Ammon's horn (tissue), 1 donor: ENCODE measurements around the gene CADPS2.

Experiments
- DNase-seq: peaks from one replicate; pipeline ENCODE4 v3.0.0-alpha.2; 2016; ENCODE audit warnings: low spot score

CADPS2 gene

GRCh38 chr7:122768827-122769226 is 117.4 kb downstream of the CADPS2 start:
- DNase-seq = no peak

- no peak for DNase-seq
Measured at GRCh38 chr7:122767339-122767738, 118.9 kb downstream of the CADPS2 start.

- DNase-seq = no peak
Measured at GRCh38 chr7:122766593-122766992, 119.7 kb downstream of the CADPS2 start.

GRCh38 chr7:122764902-122765301 is 121.4 kb downstream of the CADPS2 start:
- no peak for DNase-seq

- DNase-seq = no peak
Measured at GRCh38 chr7:122764020-122764419, 122.2 kb downstream of the CADPS2 start.

- no peak for DNase-seq
Measured at GRCh38 chr7:122762071-122762470, 124.2 kb downstream of the CADPS2 start.

- no peak for DNase-seq
Measured at GRCh38 chr7:122758501-122758900, 127.8 kb downstream of the CADPS2 start.

- DNase-seq = no peak
Measured at GRCh38 chr7:122756860-122757259, 129.4 kb downstream of the CADPS2 start.

- DNase-seq = peak; percentile 15
Measured at GRCh38 chr7:122755696-122756095, 130.6 kb downstream of the CADPS2 start.

- no peak for DNase-seq
Measured at GRCh38 chr7:122752583-122752982, 133.7 kb downstream of the CADPS2 start.

- no peak for DNase-seq
Measured at GRCh38 chr7:122750389-122750788, 135.9 kb downstream of the CADPS2 start.

GRCh38 chr7:122748195-122748594 is 138.1 kb downstream of the CADPS2 start:
- peak; percentile 36 for DNase-seq

- no peak for DNase-seq
Measured at GRCh38 chr7:122746948-122747347, 139.3 kb downstream of the CADPS2 start.

GRCh38 chr7:122743211-122743610 is 143.0 kb downstream of the CADPS2 start:
- no peak for DNase-seq

GRCh38 chr7:122738947-122739346 is 147.3 kb downstream of the CADPS2 start:
- no peak for DNase-seq

GRCh38 chr7:122736183-122736582 is 150.1 kb downstream of the CADPS2 start:
- no peak for DNase-seq

GRCh38 chr7:122727759-122728158 is 158.5 kb downstream of the CADPS2 start:
- no peak for DNase-seq

- DNase-seq = no peak
Measured at GRCh38 chr7:122727354-122727753, 158.9 kb downstream of the CADPS2 start.

GRCh38 chr7:122726881-122727280 is 159.4 kb downstream of the CADPS2 start:
- DNase-seq = no peak

GRCh38 chr7:122724366-122724765 is 161.9 kb downstream of the CADPS2 start:
- DNase-seq = no peak

- DNase-seq = no peak
Measured at GRCh38 chr7:122719010-122719578, 167.2 kb downstream of the CADPS2 start.

GRCh38 chr7:122717356-122718089 is 168.7 kb downstream of the CADPS2 start:
- no peak for DNase-seq

- no peak for DNase-seq
Measured at GRCh38 chr7:122715183-122715582, 171.1 kb downstream of the CADPS2 start.

- no peak for DNase-seq
Measured at GRCh38 chr7:122710916-122711315, 175.3 kb downstream of the CADPS2 start.
